PC-3 (cell line): ENCODE measurements around the gene PPP2R5A. TPM values are rescaled to one million over a fixed set of nuclear protein-coding genes. Genes with fewer than 3 reads are reported as not detected.

ENCODE experiments used
- ATAC-seq: fragments of 200-7000 bp; cut with Tn5 transposase; 2 replicates; pipeline ENCODE4 v1.9.1; 2020; ENCODE audit warnings: mild to moderate bottlenecking, moderate library complexity
- BruUV-seq: library from RNA; stranded (reverse); fragments of 400-500 nt; replicated peaks from 2 replicates; lab custom pipeline; 2021; lab: Mats Ljungman, UMichigan
- CTCF ChIA-PET: fragments of 300-600 bp; sonication (Branson Sonifier 250); formaldehyde crosslinking; loops from one replicate; lab custom pipeline; 2022; ENCODE audit warnings: antibody characterized with exemption; lab: Charles Lee
- POLR2A ChIA-PET: fragments of 300-600 bp; sonication (Branson Sonifier 250); formaldehyde crosslinking; loops from one replicate; lab custom pipeline; 2022; ENCODE audit warnings: antibody characterized with exemption; ENCODE audit not compliant: unreplicated experiment; lab: Charles Lee
- DNase-seq: peaks from one replicate; pipeline ENCODE4 v3.0.0-alpha.2; 2015
- H2AFZ ChIP-seq: fragments of 300-600 bp; sonication (generic); 2 replicates; pipeline ENCODE4 v1.6.0; 2016; ENCODE audit warnings: antibody characterized with exemption, low read length
- H3F3A ChIP-seq: fragments of 300-600 bp; sonication (generic); one replicate; pipeline ENCODE4 v1.6.0; 2017; ENCODE audit warnings: antibody characterized with exemption, low read length, control low read depth, mild to moderate bottlenecking; ENCODE audit not compliant: unreplicated experiment
- H3K27ac ChIP-seq: fragments of 300-600 bp; sonication (generic); 2 replicates; pipeline ENCODE4 v1.5.1; 2016; ENCODE audit warnings: mild to moderate bottlenecking, low read length
- H3K27me3 ChIP-seq: fragments of 300-600 bp; sonication (generic); 2 replicates; pipeline ENCODE4 v1.6.1; 2016; ENCODE audit warnings: low read length, mixed read lengths
- H3K36me3 ChIP-seq: fragments of 300-600 bp; sonication (generic); 2 replicates; pipeline ENCODE4 v1.6.1; 2016; ENCODE audit warnings: low read depth, mixed run types, low read length, mixed read lengths
- H3K4me1 ChIP-seq: fragments of 300-600 bp; sonication (generic); 2 replicates; pipeline ENCODE4 v1.5.1; 2016; ENCODE audit warnings: low read length; ENCODE audit not compliant: insufficient read depth
- H3K4me2 ChIP-seq: fragments of 300-600 bp; sonication (generic); 2 replicates; pipeline ENCODE4 v1.6.0; 2016; ENCODE audit warnings: low read length
- H3K4me3 ChIP-seq: fragments of 300-600 bp; sonication (generic); 2 replicates; pipeline ENCODE4 v1.5.1; 2016; ENCODE audit warnings: mild to moderate bottlenecking, low read length, mixed read lengths
- H3K79me2 ChIP-seq: fragments of 300-600 bp; sonication (generic); 2 replicates; pipeline ENCODE4 v1.6.1; 2017; ENCODE audit warnings: low read length, mixed read lengths
- H3K9ac ChIP-seq: fragments of 300-600 bp; sonication (generic); 2 replicates; pipeline ENCODE4 v1.6.0; 2016; ENCODE audit warnings: mild to moderate bottlenecking, low read length
- H3K9me2 ChIP-seq: fragments of 300-600 bp; sonication (generic); replicated peaks from 2 replicates; pipeline ENCODE4 v1.6.1; 2016; ENCODE audit warnings: mixed run types, low read length, mixed read lengths
- H3K9me3 ChIP-seq: fragments of 300-600 bp; sonication (generic); 2 replicates; pipeline ENCODE4 v1.6.1; 2016; ENCODE audit warnings: low read length, mixed read lengths
- H4K20me1 ChIP-seq: fragments of 300-600 bp; sonication (generic); 2 replicates; pipeline ENCODE4 v1.6.1; 2016; ENCODE audit warnings: low read length, mixed read lengths
- CTCF ChIP-seq: fragments of 300-600 bp; sonication (generic); conservative IDR thresholded peaks from 2 replicates; pipeline ENCODE4 v1.5.1; 2017; ENCODE audit warnings: antibody characterized with exemption, low read depth, mild to moderate bottlenecking, low read length
- EZH2 ChIP-seq: fragments of 300-600 bp; sonication (generic); IDR thresholded peaks from one replicate; pipeline ENCODE4 v1.6.1; 2017; ENCODE audit warnings: antibody characterized with exemption, mild to moderate bottlenecking, low read length; ENCODE audit not compliant: unreplicated experiment
- EZH2phosphoT487 ChIP-seq: fragments of 300-600 bp; sonication (generic); IDR thresholded peaks from 2 replicates; pipeline ENCODE4 v1.6.1; 2018; ENCODE audit warnings: mild to moderate bottlenecking, antibody characterized with exemption, low read length, borderline replicate concordance
- intact Hi-C: fragments of 100-400 bp; cut with micrococcal nuclease; formaldehyde crosslinking; loops from 2 replicates; pipeline ENCODE4 v1.9.0; 2023
- total RNA-seq: library from RNA; depleted of rRNA; stranded (reverse); fragments of >200 nt; gene quantifications from 2 replicates; pipeline ENCODE4 v1.2.3, GENCODE V29; 2014

The PPP2R5A gene
- total RNA-seq, 1 experiment from 2014 or later, result 44.0 TPM

- H3K4me2 ChIP-seq, result no peak overlapping the region
- ChIA-PET POLR2A (no interaction called here), CTCF (no interaction called here)
- no peak overlapping the region for H3K4me3 ChIP-seq
- H4K20me1 ChIP-seq, result no peaks in the 10 kb centered on the region
- TF ChIP-seq EZH2 (no peak), CTCF (no peak), EZH2phosphoT487 (no peak)
- no peaks in the 10 kb centered on the region for H3F3A ChIP-seq
- no peaks in the 10 kb centered on the region for H3K79me2 ChIP-seq
- H3K9me3 ChIP-seq, result no peaks in the 10 kb centered on the region
- DNase-seq, result no peak
- no peaks in the 10 kb centered on the region for H3K27me3 ChIP-seq
- no TSS peak for BruUV-seq
- no peak overlapping the region for H3K27ac ChIP-seq
- H3K36me3 ChIP-seq, result no peaks in the 10 kb centered on the region
- no peak overlapping the region for H2AFZ ChIP-seq
- no peaks in the 10 kb centered on the region for H3K4me1 ChIP-seq
- H3K9ac ChIP-seq, result no peak overlapping the region
- H3K9me2 ChIP-seq, result no peaks in the 10 kb centered on the region
- intact Hi-C loops, result no loop called here
- ATAC-seq, result no peak
Observed at GRCh38 chr1:212326541-212326940, 41.3 kb downstream of the PPP2R5A start.

GRCh38 chr1:212328248-212328647, 43.0 kb downstream of the PPP2R5A start:
- no TSS peak for BruUV-seq
- H3K9ac ChIP-seq, result no peak overlapping the region
- intact Hi-C loops, result no loop called here
- no peak overlapping the region for H3K27ac ChIP-seq
- H3K9me2 ChIP-seq, result no peaks in the 10 kb centered on the region
- no peaks in the 10 kb centered on the region for H3K36me3 ChIP-seq
- H3K4me2 ChIP-seq, result no peak overlapping the region
- no peak for TF ChIP-seq EZH2
- ATAC-seq, result no peak
- H3K9me3 ChIP-seq, result no peaks in the 10 kb centered on the region
- H3K79me2 ChIP-seq, result no peaks in the 10 kb centered on the region
- H2AFZ ChIP-seq, result no peak overlapping the region
- H3K27me3 ChIP-seq, result no peaks in the 10 kb centered on the region
- no peaks in the 10 kb centered on the region for H3K4me1 ChIP-seq
- no peaks in the 10 kb centered on the region for H4K20me1 ChIP-seq
- H3K4me3 ChIP-seq, result no peak overlapping the region
- DNase-seq, result no peak
- POLR2A ChIA-PET, result no interaction called here
- no peaks in the 10 kb centered on the region for H3F3A ChIP-seq
- CTCF ChIA-PET, result no interaction called here

GRCh38 chr1:212329105-212329504, 43.9 kb downstream of the PPP2R5A start:
- H3K27ac ChIP-seq, result no peak overlapping the region
- no peaks in the 10 kb centered on the region for H3F3A ChIP-seq
- TF ChIP-seq EZH2phosphoT487 (no peak), CTCF (no peak), EZH2 (no peak)
- no peak overlapping the region for H2AFZ ChIP-seq
- CTCF ChIA-PET, result no interaction called here
- ATAC-seq (no peak), DNase-seq (no peak)
- no TSS peak for BruUV-seq
- H3K27me3 ChIP-seq, result no peaks in the 10 kb centered on the region
- no peak overlapping the region for H3K4me2 ChIP-seq
- POLR2A ChIA-PET, result no interaction called here
- H3K9me2 ChIP-seq, result no peaks in the 10 kb centered on the region
- H3K9ac ChIP-seq, result no peak overlapping the region
- H3K4me3 ChIP-seq, result no peak overlapping the region
- H3K9me3 ChIP-seq, result no peaks in the 10 kb centered on the region
- H3K4me1 ChIP-seq, result no peaks in the 10 kb centered on the region
- peaks cover 8% of the 10 kb centered on the region; the same call in 1 of the 2 replicates for H3K36me3 ChIP-seq
- H4K20me1 ChIP-seq, result no peaks in the 10 kb centered on the region
- no peaks in the 10 kb centered on the region for H3K79me2 ChIP-seq
- intact Hi-C loops, result no loop called here
